ENCODE data around the gene METTL26.

DNA sequence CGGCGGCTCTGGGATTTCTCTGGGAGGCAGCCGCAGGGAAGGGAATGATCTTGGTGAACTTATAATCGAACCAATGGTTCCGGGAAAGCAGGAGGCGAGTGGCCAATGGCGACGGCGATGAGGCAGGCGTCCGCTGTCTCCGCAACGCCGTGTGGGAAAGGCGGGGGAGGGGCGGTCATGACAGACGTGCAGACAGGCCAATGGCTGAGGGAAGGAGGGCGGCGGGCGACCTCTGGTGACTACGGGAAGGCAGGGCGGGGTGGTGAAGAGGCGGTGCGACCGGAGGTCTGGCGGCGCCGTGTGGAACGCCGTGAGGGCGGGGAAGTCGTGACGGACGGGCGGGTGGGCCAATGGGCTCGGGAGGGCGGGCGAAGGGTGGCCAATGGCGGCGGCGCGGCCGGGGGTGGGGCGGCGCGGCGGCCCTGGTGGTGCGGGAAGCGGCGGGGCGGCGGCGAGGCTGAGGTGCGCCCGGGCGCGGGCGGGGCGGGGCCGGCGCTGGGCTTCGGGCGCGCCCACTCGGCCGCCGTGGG, 46.4 kb downstream of the METTL26 start, which contains the start of gene RAB40C:
- no peak for TF ChIP-seq POLR2A (IDR thresholded peaks at IDR 0.05)
- TF ChIP-seq, protein P1, sequence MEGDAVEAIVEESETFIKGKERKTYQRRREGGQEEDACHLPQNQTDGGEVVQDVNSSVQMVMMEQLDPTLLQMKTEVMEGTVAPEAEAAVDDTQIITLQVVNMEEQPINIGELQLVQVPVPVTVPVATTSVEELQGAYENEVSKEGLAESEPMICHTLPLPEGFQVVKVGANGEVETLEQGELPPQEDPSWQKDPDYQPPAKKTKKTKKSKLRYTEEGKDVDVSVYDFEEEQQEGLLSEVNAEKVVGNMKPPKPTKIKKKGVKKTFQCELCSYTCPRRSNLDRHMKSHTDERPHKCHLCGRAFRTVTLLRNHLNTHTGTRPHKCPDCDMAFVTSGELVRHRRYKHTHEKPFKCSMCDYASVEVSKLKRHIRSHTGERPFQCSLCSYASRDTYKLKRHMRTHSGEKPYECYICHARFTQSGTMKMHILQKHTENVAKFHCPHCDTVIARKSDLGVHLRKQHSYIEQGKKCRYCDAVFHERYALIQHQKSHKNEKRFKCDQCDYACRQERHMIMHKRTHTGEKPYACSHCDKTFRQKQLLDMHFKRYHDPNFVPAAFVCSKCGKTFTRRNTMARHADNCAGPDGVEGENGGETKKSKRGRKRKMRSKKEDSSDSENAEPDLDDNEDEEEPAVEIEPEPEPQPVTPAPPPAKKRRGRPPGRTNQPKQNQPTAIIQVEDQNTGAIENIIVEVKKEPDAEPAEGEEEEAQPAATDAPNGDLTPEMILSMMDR (IDR thresholded peaks at IDR 0.05), result peak in 4 of 7 experiments; percentile 18 to 36 (median 31)

Measured in body of pancreas (tissue), 4 donors.